A172 (cell line): ENCODE results near the gene RFX7. TPM values are rescaled to one million over a fixed set of nuclear protein-coding genes. Genes with fewer than 3 reads are reported as not detected.
"Not testable (repeated sequence)": the region's sequence is repeated elsewhere in the genome, so short reads cannot be mapped to it uniquely, and the experiment has no call there.

Source experiments
- DNase-seq: peaks from one replicate; pipeline ENCODE4 v3.0.0-alpha.2; 2015; ENCODE audit warnings: low spot score
- total RNA-seq: library from RNA; depleted of rRNA; stranded (reverse); fragments of >200 nt; shearing (Covaris generic); gene quantifications from 2 replicates; pipeline ENCODE4 v1.2.3, GENCODE V29; 2014; rRNA removed

RFX7 gene
- total RNA-seq = 2.9 and 3.5 TPM in 2 replicates

- peak; percentile 51 for DNase-seq
These were observed at the start of gene RFX7 for GRCh38 chr15:56243163-56244037. TSS of gene RFX7 (minus strand) at chr15:56243879. CDS start at chr15:56243285, 594 bp downstream.

- no peak for DNase-seq
These were observed 49.1 kb upstream of the RFX7 start for GRCh38 chr15:56292546-56293316.

- DNase-seq = no peak
These were observed 48.1 kb upstream of the RFX7 start for GRCh38 chr15:56291741-56292140.

- DNase-seq = no peak
These were observed 42.5 kb upstream of the RFX7 start for GRCh38 chr15:56286213-56286612.

GRCh38 chr15:56281145-56281544, 37.5 kb upstream of the RFX7 start:
- no peak for DNase-seq

GRCh38 chr15:56273724-56274123, 30.0 kb upstream of the RFX7 start:
- DNase-seq = no peak

GRCh38 chr15:56272454-56272853, 28.8 kb upstream of the RFX7 start:
- DNase-seq = no peak

- not testable (repeated sequence) for DNase-seq
These were observed 22.8 kb upstream of the RFX7 start for GRCh38 chr15:56266465-56266864.

GRCh38 chr15:56261854-56262509, 18.3 kb upstream of the RFX7 start:
- DNase-seq = peak; percentile 46

GRCh38 chr15:56257306-56257705, 13.6 kb upstream of the RFX7 start:
- not testable (repeated sequence) for DNase-seq

- DNase-seq = no peak
These were observed 10.6 kb upstream of the RFX7 start for GRCh38 chr15:56254265-56254664.

GRCh38 chr15:56252386-56252785, 8.7 kb upstream of the RFX7 start:
- DNase-seq = no peak

GRCh38 chr15:56251315-56252095, 7.8 kb upstream of the RFX7 start:
- DNase-seq = no peak

GRCh38 chr15:56250626-56251025, 6.9 kb upstream of the RFX7 start:
- no peak for DNase-seq

GRCh38 chr15:56249092-56249491, 5.4 kb upstream of the RFX7 start:
- peak; percentile 30 for DNase-seq

GRCh38 chr15:56248311-56248992, 4.8 kb upstream of the RFX7 start:
- no peak for DNase-seq

- DNase-seq = no peak
These were observed 3.6 kb upstream of the RFX7 start for GRCh38 chr15:56247266-56247665.

GRCh38 chr15:56245871-56246814, 2.5 kb upstream of the RFX7 start:
- DNase-seq = peak; percentile 84

- no peak for DNase-seq
These were observed 1.3 kb upstream of the RFX7 start for GRCh38 chr15:56244811-56245576.
